Activated T-cell treated with anti-CD3 and anti-CD28 coated beads, Interleukin-2, amount 50 U/mL, for 4 hours (primary cell): Measurements from ENCODE around the gene THSD1. TPM values are rescaled to one million over a fixed set of nuclear protein-coding genes. Genes with fewer than 3 reads are reported as not detected.
A peak's percentile ranks its signal among the peaks of the same experiment; 100 is the strongest.

ENCODE experiments used
- ATAC-seq, 2 donors: fragments of 200-7000 bp; cut with Tn5 transposase; one replicate each; pipeline ENCODE4 v1.10.0; 2021
- DNase-seq: peaks from one replicate; pipeline ENCODE4 v3.0.0-alpha.2; 2020
- H3K27me3 Mint-ChIP-seq: one replicate; pipeline ENCODE4 v1.8.0; 2021; ENCODE audit warnings: low read depth, mixed read lengths
- H3K36me3 Mint-ChIP-seq: one replicate; pipeline ENCODE4 v1.8.0; 2022; ENCODE audit warnings: mixed read lengths; ENCODE audit not compliant: insufficient read depth
- H3K4me1 Mint-ChIP-seq: one replicate; pipeline ENCODE4 v1.8.0; 2021; ENCODE audit warnings: low read depth, mixed read lengths
- H3K4me3 Mint-ChIP-seq: one replicate; pipeline ENCODE4 v1.8.0; 2021; ENCODE audit warnings: mild to moderate bottlenecking, moderate library complexity, mixed read lengths
- H3K9me3 Mint-ChIP-seq: one replicate; pipeline ENCODE4 v1.8.0; 2021; ENCODE audit warnings: mixed read lengths
- total RNA-seq, 3 donors: library from RNA; stranded (reverse); gene quantifications; one replicate each; pipeline ENCODE4 v1.2.1, GENCODE V29; 2021

Gene THSD1
- under 1 TPM; 0.11 to 0.25 (median 0.16) TPM for total RNA-seq

GRCh38 chr13:52405767-52406494 is at the start of gene THSD1:
Gene THSD1, minus strand, starts transcription at chr13:52406172. Its CDS starts 3,572 bp downstream, at chr13:52402600.
- peak within 1 kb of the TSS; percentile 62 for H3K4me3 Mint-ChIP-seq
- H3K27me3 Mint-ChIP-seq = peaks cover 20% of the 10 kb centered on the region
- DNase-seq (no peak), ATAC-seq (peak; percentile 75 to 81)
- peaks cover 22% of the 10 kb centered on the region for H3K4me1 Mint-ChIP-seq
- peaks cover 4% of the 10 kb centered on the region for H3K36me3 Mint-ChIP-seq
- H3K9me3 Mint-ChIP-seq = no peaks in the 10 kb centered on the region

GRCh38 chr13:52455677-52456041 is 49.7 kb upstream of the THSD1 start:
- ATAC-seq (peak; percentile 56 to 59), DNase-seq (peak; percentile 67)
- Mint-ChIP-seq H3K36me3 (peaks cover 3% of the 10 kb centered on the region), H3K4me1 (peaks cover 37% of the 10 kb centered on the region), H3K9me3 (no peaks in the 10 kb centered on the region), H3K4me3 (peak overlapping the region; percentile 96), H3K27me3 (no peaks in the 10 kb centered on the region)

- no peaks in the 10 kb centered on the region for H3K9me3 Mint-ChIP-seq
- peak; percentile 85 to 91 for ATAC-seq
- no peaks in the 10 kb centered on the region for H3K27me3 Mint-ChIP-seq
- DNase-seq = peak; percentile 88
- H3K4me1 Mint-ChIP-seq = peaks cover 36% of the 10 kb centered on the region
- peaks cover 2% of the 10 kb centered on the region for H3K36me3 Mint-ChIP-seq
- H3K4me3 Mint-ChIP-seq = peak within 1 kb of the TSS; percentile 96
These were observed 49.1 kb upstream of the THSD1 start, which contains the start of gene CKAP2 for GRCh38 chr13:52454820-52455676. Gene CKAP2, plus strand, starts transcription at chr13:52455478. Its CDS starts 79 bp downstream, at chr13:52455557.

- H3K9me3 Mint-ChIP-seq = no peaks in the 10 kb centered on the region
- H3K4me1 Mint-ChIP-seq = peaks cover 38% of the 10 kb centered on the region
- no peak for ATAC-seq
- peaks cover 2% of the 10 kb centered on the region for H3K36me3 Mint-ChIP-seq
- H3K4me3 Mint-ChIP-seq = peak overlapping the region; percentile 96
- H3K27me3 Mint-ChIP-seq = no peaks in the 10 kb centered on the region
- DNase-seq = no peak
These were observed 48.5 kb upstream of the THSD1 start for GRCh38 chr13:52454459-52454819.

GRCh38 chr13:52452470-52452869 is 46.5 kb upstream of the THSD1 start:
- Mint-ChIP-seq H3K36me3 (peaks cover 3% of the 10 kb centered on the region), H3K9me3 (no peaks in the 10 kb centered on the region), H3K4me1 (peaks cover 49% of the 10 kb centered on the region), H3K27me3 (no peaks in the 10 kb centered on the region), H3K4me3 (no peak overlapping the region)
- DNase-seq = no peak
- no peak for ATAC-seq

GRCh38 chr13:52451135-52451804 is 45.3 kb upstream of the THSD1 start:
- no peak for ATAC-seq
- no peak for DNase-seq
- peaks cover 46% of the 10 kb centered on the region for H3K4me1 Mint-ChIP-seq

GRCh38 chr13:52450793-52451116 is 44.8 kb upstream of the THSD1 start:
- H3K36me3 Mint-ChIP-seq = peaks cover 3% of the 10 kb centered on the region
- ATAC-seq (no peak), DNase-seq (no peak)
- no peaks in the 10 kb centered on the region for H3K9me3 Mint-ChIP-seq
- peak overlapping the region; percentile 82 for H3K4me3 Mint-ChIP-seq
- H3K27me3 Mint-ChIP-seq = no peaks in the 10 kb centered on the region
- H3K4me1 Mint-ChIP-seq = peaks cover 41% of the 10 kb centered on the region

More at GRCh38 chr13:52451135-52451804, 45.3 kb upstream of the THSD1 start:
- Mint-ChIP-seq H3K9me3 (no peaks in the 10 kb centered on the region), H3K4me3 (peak overlapping the region; percentile 82), H3K27me3 (no peaks in the 10 kb centered on the region), H3K36me3 (peaks cover 3% of the 10 kb centered on the region)

GRCh38 chr13:52450012-52450792 is 44.2 kb upstream of the THSD1 start, which contains the start of gene VPS36:
Gene VPS36, minus strand, starts transcription at chr13:52450634. Its CDS starts 40 bp downstream, at chr13:52450594.
- Mint-ChIP-seq H3K27me3 (no peaks in the 10 kb centered on the region), H3K9me3 (no peaks in the 10 kb centered on the region), H3K36me3 (peaks cover 3% of the 10 kb centered on the region)

GRCh38 chr13:52449331-52450011 is 43.5 kb upstream of the THSD1 start:
- ATAC-seq = no peak
- Mint-ChIP-seq H3K4me3 (peak overlapping the region; percentile 94), H3K36me3 (peaks cover 3% of the 10 kb centered on the region), H3K27me3 (no peaks in the 10 kb centered on the region), H3K4me1 (peaks cover 35% of the 10 kb centered on the region), H3K9me3 (no peaks in the 10 kb centered on the region)
- no peak for DNase-seq

More at GRCh38 chr13:52450012-52450792, 44.2 kb upstream of the THSD1 start, which contains the start of gene VPS36:
- peaks cover 41% of the 10 kb centered on the region for H3K4me1 Mint-ChIP-seq
- H3K4me3 Mint-ChIP-seq = peak within 1 kb of the TSS; percentile 94
- peak; percentile 95 for DNase-seq
- ATAC-seq = peak; percentile 78 to 80

GRCh38 chr13:52447815-52448552 is 42.0 kb upstream of the THSD1 start:
- peaks cover 3% of the 10 kb centered on the region for H3K36me3 Mint-ChIP-seq
- H3K4me1 Mint-ChIP-seq = peaks cover 27% of the 10 kb centered on the region
- ATAC-seq (no peak), DNase-seq (no peak)
- H3K9me3 Mint-ChIP-seq = no peaks in the 10 kb centered on the region
- H3K27me3 Mint-ChIP-seq = no peaks in the 10 kb centered on the region
- H3K4me3 Mint-ChIP-seq = peak overlapping the region; percentile 29

GRCh38 chr13:52447354-52447753 is 41.4 kb upstream of the THSD1 start:
- H3K4me1 Mint-ChIP-seq = peaks cover 31% of the 10 kb centered on the region
- ATAC-seq (peak in 1 of 2 donors; percentile 13), DNase-seq (no peak)
- no peak overlapping the region for H3K4me3 Mint-ChIP-seq
- H3K27me3 Mint-ChIP-seq = no peaks in the 10 kb centered on the region
- no peaks in the 10 kb centered on the region for H3K9me3 Mint-ChIP-seq
- H3K36me3 Mint-ChIP-seq = peaks cover 8% of the 10 kb centered on the region

- Mint-ChIP-seq H3K9me3 (no peaks in the 10 kb centered on the region), H3K27me3 (no peaks in the 10 kb centered on the region), H3K4me1 (peaks cover 31% of the 10 kb centered on the region), H3K36me3 (peaks cover 8% of the 10 kb centered on the region), H3K4me3 (no peak overlapping the region)
- no peak for DNase-seq
- ATAC-seq = no peak
These were observed 40.3 kb upstream of the THSD1 start for GRCh38 chr13:52446265-52446664.

GRCh38 chr13:52432456-52432855 is 26.5 kb upstream of the THSD1 start:
- Mint-ChIP-seq H3K36me3 (peaks cover 53% of the 10 kb centered on the region), H3K4me1 (no peaks in the 10 kb centered on the region), H3K9me3 (no peaks in the 10 kb centered on the region), H3K4me3 (no peak overlapping the region), H3K27me3 (no peaks in the 10 kb centered on the region)
- no peak for DNase-seq
- ATAC-seq = no peak
